GM19043 (cell line): ENCODE data around the gene ABL2.

ENCODE experiments used
- ATAC-seq: cut with Tn5 transposase; IDR thresholded peaks from one replicate; pipeline ENCODE4 v1.9.1; 2021; ENCODE audit warnings: low read depth; ENCODE audit not compliant: unreplicated experiment

The ABL2 gene

GRCh38 chr1:179103999-179104398, 125.5 kb downstream of the ABL2 start:
- ATAC-seq: no peak

- ATAC-seq: no peak
These were observed 127.9 kb downstream of the ABL2 start for GRCh38 chr1:179101566-179101965.

- ATAC-seq: no peak
These were observed 129.6 kb downstream of the ABL2 start for GRCh38 chr1:179099891-179100290.

- ATAC-seq: no peak
These were observed 133.6 kb downstream of the ABL2 start for GRCh38 chr1:179095924-179096323.

GRCh38 chr1:179095377-179095776, 134.1 kb downstream of the ABL2 start:
- no peak for ATAC-seq

- ATAC-seq: no peak
These were observed 134.7 kb downstream of the ABL2 start for GRCh38 chr1:179094818-179095217.

GRCh38 chr1:179092896-179093461, 136.5 kb downstream of the ABL2 start:
- ATAC-seq: no peak

GRCh38 chr1:179091691-179092165, 137.7 kb downstream of the ABL2 start:
- no peak for ATAC-seq

GRCh38 chr1:179090923-179091322, 138.6 kb downstream of the ABL2 start:
- no peak for ATAC-seq

- ATAC-seq: no peak
These were observed 139.0 kb downstream of the ABL2 start for GRCh38 chr1:179090522-179090921.

- no peak for ATAC-seq
These were observed 139.5 kb downstream of the ABL2 start for GRCh38 chr1:179089827-179090482.

GRCh38 chr1:179087665-179088064, 141.8 kb downstream of the ABL2 start:
- ATAC-seq: no peak

- ATAC-seq: no peak
These were observed 145.9 kb downstream of the ABL2 start for GRCh38 chr1:179083533-179083932.

GRCh38 chr1:179082999-179083335, 146.5 kb downstream of the ABL2 start:
- ATAC-seq: no peak

- peak; percentile 7 for ATAC-seq
These were observed 147.0 kb downstream of the ABL2 start for GRCh38 chr1:179082333-179082998.

GRCh38 chr1:179081687-179082332, 147.7 kb downstream of the ABL2 start, which contains the start of gene TOR3A:
TSS of gene TOR3A (plus strand) at chr1:179082070. CDS start at chr1:179082129, 59 bp downstream.
- ATAC-seq: peak; percentile 80

- no peak for ATAC-seq
These were observed 148.4 kb downstream of the ABL2 start for GRCh38 chr1:179080866-179081686.

GRCh38 chr1:179079113-179079761, 150.2 kb downstream of the ABL2 start:
- ATAC-seq: peak; percentile 19

- ATAC-seq: no peak
These were observed 152.1 kb downstream of the ABL2 start for GRCh38 chr1:179077396-179077795.

GRCh38 chr1:179066471-179066870, 163.0 kb downstream of the ABL2 start:
- no peak for ATAC-seq
